GM12873 (cell line): Measurements from ENCODE around the gene ZNF786.

Experiments used
- CTCF ChIP-seq: IDR thresholded peaks from 2 replicates; pipeline ENCODE4 v1.5.1; 2012; ENCODE audit warnings: low read depth, mild to moderate bottlenecking, moderate library complexity, low read length, control low read depth; ENCODE audit not compliant: insufficient read depth; ENCODE audit errors: missing control alignments

ZNF786 gene

DNA sequence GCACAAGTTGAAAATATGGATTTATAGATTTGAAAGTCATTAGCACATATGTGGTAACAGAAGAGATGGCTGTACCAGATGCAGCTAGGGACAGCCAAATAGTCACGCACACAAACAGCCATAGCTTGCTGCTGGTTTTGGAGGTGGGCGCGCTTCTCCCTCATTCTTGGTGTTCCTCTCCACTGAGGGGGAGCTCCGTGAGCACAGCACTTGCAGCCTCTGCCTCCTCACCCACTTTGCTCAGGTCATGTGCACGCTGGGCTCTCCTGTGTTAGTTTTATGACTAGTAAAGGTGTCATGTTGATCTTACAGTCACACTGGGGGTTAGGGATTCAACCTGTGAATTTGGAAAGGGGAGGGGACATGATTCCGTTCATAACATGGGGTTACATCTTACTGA lies 8.5 kb upstream of the ZNF786 start:
- no peak for TF ChIP-seq CTCF

DNA sequence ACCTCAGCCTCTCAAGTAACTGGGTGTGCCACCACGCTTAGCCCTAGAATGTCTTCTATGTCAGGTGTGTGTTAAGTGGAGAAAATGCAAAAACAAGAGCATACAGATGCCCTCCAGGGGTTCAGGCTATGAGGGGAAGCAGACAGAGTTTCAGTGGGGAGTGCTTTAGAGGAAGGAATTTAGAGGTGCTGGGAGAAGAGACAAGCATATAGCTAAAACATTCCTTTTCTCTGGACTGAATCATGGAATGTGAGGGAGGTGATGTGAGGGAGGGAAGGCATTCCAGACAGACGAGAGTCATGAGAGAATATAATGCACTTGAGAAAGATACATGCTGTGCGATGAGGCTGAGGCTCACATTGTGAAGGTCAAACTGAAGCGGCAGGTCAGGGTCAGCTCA lies 6.6 kb upstream of the ZNF786 start:
- TF ChIP-seq CTCF: no peak

DNA sequence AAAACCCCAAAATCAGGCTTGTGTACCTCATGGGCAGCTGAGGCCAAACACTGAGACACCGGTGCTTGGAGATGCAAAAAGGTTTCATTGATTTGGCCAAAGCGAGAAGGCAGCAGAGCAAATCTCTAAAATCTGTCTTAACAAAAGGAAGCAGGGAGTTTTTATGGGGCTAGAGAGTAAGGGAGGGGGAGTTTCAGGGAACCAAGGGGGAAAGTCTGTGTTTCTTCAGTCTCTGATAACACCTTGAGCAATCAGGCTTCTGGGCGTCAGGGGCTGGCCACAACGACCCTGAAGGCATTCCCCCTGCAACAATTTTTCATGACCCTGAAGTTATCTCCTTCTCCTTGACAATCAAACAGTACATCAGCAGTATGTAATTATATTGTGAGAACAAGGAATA lies 2.7 kb upstream of the ZNF786 start:
- no peak for TF ChIP-seq CTCF

DNA sequence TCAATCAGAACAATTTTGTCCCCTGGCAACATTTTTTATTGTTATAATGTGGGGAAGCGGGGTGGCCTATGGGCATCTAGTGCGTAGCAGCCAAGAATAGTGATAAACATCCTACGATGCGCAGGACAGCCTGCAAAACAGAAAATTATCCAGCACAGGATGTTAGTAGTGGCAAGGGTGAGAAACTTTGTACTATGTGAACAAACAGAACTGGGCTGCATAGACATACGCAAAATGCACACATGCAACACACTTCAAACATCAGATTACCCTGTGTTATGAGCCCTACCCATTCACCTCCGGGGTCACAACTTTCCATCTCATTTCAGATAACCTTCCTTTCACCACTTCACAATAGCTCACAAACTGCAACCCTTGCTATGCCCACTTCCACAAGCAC lies 3.1 kb downstream of the ZNF786 start:
- no peak for TF ChIP-seq CTCF

DNA sequence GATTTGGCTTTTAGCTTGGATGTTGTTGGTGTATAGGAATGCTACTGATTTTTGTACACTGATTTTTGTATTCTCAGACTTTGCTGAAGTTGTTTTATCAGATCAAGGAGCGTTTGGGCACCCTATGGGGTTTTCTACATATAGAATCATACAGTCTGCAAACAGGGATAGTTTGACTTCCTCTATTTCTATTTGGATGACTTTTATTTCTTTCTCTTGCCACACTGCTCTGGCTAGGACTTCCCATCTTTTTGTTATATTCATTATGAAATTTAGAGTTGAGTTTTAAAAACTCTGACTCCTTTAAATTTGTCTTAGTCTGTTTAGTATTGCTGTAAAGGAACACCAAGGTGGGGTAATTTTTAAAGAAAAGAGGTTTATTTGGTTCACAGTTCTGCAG lies 4.7 kb downstream of the ZNF786 start:
- no peak for TF ChIP-seq CTCF

DNA sequence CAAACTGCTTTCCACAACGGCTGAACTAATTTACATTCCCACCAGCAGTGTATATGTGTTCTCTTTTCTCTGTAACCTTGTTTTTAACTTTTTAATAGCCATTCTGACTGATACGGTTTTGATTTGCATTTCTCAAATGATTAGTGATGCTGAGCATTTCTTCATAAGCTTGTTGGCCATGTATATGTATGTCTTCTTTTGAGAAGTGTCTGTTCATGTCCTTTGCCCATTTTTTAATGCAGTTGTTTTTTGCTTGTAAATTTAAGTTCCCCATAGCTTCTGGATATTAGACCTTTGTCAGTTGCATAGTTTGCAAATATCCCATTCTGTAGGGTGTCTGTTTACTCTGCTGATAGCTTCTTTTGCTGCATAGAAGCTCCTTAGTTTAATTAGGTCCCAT lies 6.1 kb downstream of the ZNF786 start:
- no peak for TF ChIP-seq CTCF

DNA sequence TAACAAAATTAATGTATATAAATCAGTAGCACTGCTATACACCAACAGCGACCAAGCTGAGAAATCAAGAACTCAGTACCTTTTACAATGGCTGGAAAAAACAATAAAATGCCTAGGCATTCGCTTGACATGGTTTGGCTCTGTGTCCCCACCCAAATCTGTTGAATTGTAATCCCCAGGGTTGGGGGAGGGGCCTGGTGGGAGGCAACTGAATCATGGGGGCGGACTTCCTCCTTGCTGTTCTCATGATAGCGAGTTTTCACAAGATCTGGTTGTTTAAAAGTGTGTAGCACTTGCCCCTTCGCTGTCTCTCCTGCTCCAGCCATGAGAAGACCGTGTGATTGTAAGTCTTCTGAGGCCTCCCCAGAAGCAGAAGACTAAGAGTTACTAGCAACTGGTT lies 8.6 kb downstream of the ZNF786 start:
- TF ChIP-seq CTCF: no peak

GRCh38 chr7:149077594-149077993 lies 12.9 kb downstream of the ZNF786 start:
- TF ChIP-seq CTCF: no peak
